ENCODE results near the gene IL17REL.
A peak's percentile ranks its signal among the peaks of the same experiment; 100 is the strongest.

Gene IL17REL

DNA sequence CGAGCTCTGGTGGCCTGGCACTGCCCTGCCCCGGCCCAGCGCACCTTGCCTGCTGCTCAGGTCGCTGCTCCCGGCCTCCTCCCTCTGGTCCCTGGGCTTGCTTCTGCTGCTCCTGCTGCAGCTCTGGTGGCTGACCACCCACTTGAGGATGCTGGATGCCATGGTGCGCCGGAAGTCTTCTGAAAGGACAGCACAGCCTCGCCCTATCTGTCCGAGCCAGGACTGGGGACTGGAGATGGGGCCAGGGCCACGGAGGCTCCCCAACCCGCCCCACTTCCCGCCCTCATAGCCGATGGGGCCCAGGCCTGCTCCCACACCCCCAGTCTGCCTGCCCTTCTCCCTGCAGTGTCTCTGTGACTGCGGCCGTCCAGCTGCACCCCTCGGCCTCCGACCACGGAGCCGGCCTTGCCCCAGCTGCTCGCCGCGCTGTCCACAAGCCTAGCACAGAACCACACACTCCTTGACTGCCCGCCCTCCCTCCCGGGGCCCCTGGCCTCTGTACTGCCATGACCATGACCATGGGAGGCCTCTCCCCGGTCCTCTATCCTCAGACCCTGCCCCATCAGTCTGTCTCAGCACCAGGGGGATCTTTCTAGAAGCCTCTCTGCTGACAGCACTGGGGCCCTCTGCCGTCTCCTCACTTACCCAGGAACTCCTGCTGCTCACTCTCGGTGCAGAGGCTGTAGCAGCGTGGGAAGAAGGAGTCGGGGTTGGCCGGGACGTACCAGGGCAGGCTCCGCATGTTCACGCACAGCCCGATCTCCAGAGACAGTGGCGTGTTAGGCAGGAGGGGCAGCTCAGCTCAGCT is 32.9 kb upstream of the IL17REL start:
- no peak for DNase-seq

GRCh38 chr22:50044485-50045118 is 32.0 kb upstream of the IL17REL start:
- DNase-seq = no peak

DNA sequence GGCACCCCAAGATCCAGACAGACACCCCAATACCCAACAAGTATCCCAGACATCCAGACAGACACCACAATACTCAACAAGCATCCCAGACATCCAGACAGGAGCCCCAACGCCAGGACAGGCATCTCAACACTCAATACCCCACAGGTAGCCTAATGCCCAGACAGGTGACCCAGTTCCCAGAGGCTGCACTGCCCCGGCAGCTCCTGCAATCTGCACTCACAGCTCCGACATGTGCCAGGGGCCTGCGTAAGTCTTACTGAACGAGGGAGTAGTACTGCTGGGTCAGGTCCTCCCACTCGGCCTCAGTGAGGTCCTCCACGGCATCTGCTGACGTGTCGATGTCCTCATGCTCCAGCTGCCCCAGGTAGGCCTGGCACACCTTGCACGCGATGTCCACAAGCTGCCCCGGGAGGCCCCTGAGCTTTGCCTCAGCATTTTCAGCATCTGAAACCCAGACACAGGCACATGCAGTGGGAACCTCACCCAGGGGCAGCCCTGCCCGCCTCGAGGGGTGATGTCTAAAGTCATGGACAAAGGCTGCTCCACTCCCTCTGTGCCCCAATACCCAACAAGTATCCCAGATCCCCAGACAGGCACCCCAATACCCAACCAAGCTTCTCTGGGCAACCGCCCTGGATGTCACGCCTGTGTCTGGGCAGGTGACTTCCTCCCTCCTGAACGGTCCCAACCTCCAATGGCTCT is 28.9 kb upstream of the IL17REL start:
- DNase-seq = no peak

GRCh38 chr22:50040717-50041116 is 28.2 kb upstream of the IL17REL start:
- DNase-seq = no peak

GRCh38 chr22:50039669-50040443 is 27.3 kb upstream of the IL17REL start:
- DNase-seq = no peak

- DNase-seq = no peak
These were observed 23.6 kb upstream of the IL17REL start for GRCh38 chr22:50035976-50036724.

DNA sequence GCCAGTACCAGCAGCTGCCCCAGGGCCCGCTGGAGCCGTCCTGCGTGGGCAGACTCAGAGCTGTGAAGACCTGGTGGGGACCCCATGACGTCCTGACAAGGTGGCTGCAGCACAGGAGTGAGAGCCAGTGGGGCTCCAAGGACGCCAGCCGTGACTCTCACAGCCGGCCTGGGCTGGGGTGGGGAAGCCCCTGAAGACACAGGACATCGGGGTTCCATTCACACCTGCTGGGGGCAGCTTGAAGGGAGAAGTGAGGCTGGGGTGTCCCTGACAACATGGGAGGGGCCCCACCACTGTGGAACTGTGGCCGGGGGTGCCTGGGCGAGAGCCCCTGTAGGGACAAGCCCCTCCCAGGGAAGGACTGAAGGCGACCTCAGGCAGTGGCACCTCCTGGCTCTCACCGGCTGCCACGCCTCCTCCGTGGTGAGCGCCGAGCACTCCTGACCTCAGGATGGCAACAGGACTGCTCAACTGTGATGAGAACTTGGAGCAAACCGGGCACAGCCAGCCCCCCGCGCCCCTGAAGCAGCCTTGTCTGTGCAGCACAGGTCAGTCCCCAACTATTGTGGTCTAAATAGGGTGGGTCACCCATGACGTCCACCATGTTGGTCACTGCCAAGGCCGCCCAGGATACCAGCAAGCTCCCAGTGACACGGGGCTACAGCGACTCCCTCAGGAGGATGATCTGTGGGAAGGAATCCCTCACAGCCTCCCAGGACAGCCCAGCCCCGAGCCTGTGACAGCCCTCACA is 22.7 kb upstream of the IL17REL start:
- DNase-seq = no peak

GRCh38 chr22:50034126-50035081 is 21.8 kb upstream of the IL17REL start:
- DNase-seq = no peak

DNA sequence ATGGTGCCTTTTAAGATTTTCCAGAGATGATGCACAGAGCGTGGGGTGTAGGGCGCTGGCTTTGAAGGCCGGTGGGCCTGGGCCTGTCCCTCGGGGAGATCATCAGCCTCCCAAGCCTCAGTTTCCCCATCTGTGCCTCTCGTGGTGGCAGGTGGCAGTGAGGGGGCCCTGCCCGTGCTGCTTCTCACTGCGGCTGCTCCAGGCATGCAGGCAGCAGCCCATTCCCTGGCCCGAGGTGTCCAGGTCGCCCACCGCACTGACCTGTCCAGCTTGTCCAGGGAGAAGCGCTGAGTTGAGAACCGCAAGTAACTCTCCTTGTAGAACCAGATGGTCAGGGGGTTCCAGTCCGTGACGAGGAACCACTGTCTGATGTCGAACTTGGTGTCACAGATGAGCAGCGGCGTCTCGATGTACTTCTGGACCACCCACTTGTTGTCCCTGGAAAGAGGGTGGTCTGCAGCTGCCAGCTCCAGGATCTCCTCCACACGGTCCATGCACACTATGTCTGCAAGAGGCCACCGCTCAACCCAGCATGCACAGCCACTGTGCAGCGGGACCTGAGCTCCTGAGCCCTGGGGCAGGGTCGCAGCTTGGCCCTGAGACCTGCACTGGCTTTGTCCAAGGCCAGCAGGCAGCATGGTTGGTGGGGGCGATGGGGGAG is 20.5 kb upstream of the IL17REL start:
- no peak for DNase-seq

GRCh38 chr22:50032109-50032871 is 19.7 kb upstream of the IL17REL start:
- no peak for DNase-seq

- no peak for DNase-seq
These were observed 18.9 kb upstream of the IL17REL start for GRCh38 chr22:50031189-50032091.

- DNase-seq = peak; percentile 84 to 88
These were observed 18.0 kb upstream of the IL17REL start for GRCh38 chr22:50030297-50031188.

DNA sequence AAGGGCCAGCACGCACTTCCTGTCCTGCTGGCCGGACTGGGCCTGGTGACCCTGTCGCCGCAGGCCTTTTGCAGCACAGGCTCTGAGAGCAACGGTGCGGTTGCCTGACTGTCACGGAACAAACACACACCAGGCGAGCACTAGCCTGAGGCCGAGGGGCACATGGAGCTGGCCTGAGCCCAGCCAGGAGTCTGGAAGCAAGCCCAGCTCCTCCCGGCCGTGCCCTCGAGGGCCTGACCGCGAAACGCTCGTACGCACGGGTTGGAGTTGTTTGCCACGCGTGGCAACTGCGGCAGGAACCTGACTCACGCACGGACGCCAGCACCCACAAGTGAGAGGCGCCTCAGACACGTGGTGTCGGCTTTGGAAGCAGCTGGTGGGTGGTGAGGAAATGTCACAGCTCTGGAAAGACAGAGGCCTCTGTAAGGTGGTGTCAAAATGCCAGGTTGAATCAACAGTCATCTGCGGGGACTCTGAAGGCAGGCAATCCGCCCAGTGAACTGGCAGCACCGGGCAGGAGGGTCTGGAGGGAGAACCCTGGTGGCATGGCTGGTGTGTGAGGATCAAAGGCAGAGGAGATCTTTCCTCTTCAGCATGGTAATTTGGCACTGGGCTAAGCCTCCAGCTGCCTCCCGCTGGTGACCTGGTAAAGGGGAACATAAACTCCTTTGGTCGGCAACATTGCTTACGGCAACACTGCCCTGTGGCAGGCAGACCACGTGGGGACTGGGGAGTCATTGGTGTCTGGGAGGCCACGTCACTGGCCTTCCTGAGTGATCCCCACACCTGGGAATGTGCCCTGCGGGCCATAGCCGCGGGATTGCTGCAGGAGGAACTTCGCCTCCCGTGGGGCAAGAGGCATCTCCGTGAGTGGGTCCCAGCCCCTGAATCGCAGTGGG is 15.3 kb upstream of the IL17REL start:
- peak; percentile 56 to 64 for DNase-seq

DNA sequence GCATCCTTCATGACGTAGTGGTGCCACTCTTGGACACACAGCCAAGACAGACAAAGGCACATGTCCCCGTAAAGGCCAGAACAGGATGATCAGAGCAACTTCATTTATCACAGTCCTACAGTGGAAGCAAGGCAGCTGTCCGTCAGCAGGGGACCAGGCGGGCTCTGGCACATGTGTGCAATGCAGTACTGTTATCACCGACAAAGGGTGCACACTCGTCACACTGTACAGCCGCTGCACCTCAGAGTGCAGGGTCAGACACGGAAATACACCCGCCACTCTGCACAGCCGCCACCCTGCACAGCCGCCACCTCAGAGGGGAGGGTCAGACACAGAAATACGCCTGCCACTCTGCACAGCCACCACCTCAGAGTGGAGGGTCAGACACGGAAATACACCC is 13.4 kb upstream of the IL17REL start:
- DNase-seq = no peak

GRCh38 chr22:50022171-50022819 is 9.7 kb upstream of the IL17REL start:
- no peak for DNase-seq
